HG03095 (cell line): ENCODE results near the gene RNF215.
"Not testable (repeated sequence)": the region's sequence is repeated elsewhere in the genome, so short reads cannot be mapped to it uniquely, and the experiment has no call there.

Source experiments
- ATAC-seq: cut with Tn5 transposase; IDR thresholded peaks from one replicate; pipeline ENCODE4 v1.9.1; 2021; ENCODE audit warnings: moderate library complexity; ENCODE audit not compliant: unreplicated experiment

The RNF215 gene

GRCh38 chr22:30365891-30366290 is 21.3 kb downstream of the RNF215 start:
- ATAC-seq = no peak

GRCh38 chr22:30362651-30363281 is 24.4 kb downstream of the RNF215 start:
- no peak for ATAC-seq

DNA sequence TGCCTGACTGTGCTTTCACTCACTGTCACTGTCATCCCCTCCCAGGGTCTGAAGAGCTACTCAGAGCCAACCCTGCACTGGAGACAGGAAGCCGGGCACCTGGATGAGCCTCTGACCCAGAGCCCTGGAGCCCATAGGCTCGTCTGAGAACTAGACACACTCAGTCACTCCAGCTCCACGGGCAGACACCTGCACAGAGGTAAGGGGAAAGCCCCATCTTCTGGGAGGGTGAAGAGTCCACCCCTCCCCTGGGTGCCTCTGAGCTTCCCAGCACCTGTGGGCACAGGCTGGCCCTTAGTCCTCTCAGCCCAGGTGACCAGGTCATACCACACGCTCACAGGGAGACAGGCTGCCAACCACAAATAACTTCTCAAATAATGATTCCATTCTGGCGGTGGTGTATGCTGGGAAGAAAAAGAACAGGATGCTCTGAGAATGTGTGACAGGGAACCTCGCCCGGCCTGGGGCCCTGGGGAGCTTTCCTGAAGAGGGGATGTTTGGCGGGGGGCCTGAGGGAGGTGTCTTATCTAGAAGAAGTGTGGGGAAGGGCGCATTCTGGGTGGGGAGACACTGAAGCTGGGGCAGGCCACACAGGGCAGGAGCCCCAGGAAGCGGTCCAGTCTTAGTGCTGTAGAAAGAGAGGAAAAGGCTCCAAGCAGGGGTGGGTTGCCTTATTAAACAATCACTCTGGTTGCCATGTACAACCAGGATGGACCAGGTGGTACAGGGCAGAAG is 25.1 kb downstream of the RNF215 start:
- ATAC-seq = no peak

DNA sequence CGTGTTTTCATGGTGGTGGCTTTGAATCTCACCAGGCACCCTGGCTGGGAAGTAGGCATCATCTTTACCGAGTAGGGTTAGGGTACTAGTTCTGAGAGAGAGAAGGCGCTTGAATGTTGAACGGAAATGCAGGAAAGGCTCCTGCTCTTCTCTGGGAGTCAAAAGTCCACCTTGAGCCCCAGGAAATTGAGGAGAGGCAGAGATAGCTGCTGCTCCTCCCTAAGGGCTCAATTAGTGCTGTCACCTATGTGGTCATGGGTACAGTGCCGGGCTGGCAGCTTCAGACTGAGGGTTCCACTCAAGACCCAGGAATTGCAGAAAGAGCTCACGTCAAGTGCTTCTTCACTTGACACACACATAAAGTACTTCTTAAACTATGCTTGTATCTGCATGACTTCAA is 28.7 kb downstream of the RNF215 start:
- ATAC-seq = no peak

- ATAC-seq = no peak
These were observed 29.5 kb downstream of the RNF215 start for GRCh38 chr22:30357650-30358215.

DNA sequence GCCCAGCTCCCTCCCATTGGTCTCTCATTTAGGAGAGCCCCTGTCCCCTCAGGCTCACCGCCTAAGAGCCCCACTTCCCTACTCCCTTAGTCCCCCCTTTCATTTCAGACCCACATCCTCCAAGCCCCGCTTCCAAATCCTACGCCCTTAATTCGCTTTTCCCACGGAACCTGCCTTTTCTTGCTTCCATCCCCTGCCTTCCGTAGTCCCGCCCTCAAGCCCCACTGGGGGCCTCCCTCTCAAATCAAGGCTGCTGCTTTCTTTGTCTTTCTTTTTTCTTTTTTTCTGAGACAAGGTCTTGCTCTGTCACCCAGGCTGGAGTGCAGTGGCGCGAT is 30.0 kb downstream of the RNF215 start:
- no peak for ATAC-seq

DNA sequence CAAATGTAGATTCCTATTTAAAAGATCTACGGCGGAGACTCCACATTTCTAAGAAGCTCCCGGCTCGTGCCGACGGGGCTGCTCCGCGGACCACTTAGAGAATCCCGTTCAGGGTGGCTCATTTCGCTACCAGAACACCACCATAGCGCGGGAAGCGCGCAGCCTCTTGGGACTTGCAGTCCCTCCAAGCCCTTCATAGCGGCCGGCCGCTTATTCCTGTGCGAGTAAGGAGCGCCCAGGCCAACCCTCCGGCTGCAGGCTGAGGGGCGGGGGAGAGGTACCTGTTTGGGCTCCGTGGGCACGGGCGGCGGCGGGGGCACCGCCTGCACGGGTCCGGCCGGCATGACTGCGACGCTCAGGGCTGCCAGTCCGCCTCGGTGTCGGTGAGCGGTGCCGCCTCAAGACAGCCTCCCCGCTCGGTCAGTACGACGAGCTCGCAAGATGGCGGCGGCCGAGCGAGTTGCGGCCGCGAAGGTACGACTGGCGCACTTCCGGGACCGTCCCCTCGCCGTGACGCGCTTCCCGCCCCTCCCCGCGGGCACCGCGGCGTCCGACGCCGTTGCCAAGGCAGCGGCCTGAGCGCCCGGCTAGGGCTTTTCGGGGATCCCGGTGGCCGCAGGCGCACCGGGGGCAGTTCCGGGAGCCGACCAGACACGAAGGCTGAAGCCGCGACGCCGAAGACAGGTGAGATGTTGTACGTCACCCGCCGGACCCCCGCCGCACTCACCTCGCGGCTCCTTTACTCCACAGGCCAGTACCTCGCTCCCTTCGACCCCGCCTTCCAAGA is 30.6 kb downstream of the RNF215 start, which contains the start of the genes CCDC157 and SF3A1:
CCDC157 (plus strand) TSS at position 559 of the 787 bp plus-strand sequence. CDS start 8,994 bp downstream, outside the sequence.
SF3A1 (minus strand) TSS at position 446 of the 787 bp plus-strand sequence; CDS start at position 344, 102 bp downstream.
- ATAC-seq = peak; percentile 88

- no peak for ATAC-seq
These were observed 32.6 kb downstream of the RNF215 start for GRCh38 chr22:30354644-30355043.

- no peak for ATAC-seq
These were observed 36.0 kb downstream of the RNF215 start for GRCh38 chr22:30351226-30351625.

GRCh38 chr22:30348809-30349208 is 38.4 kb downstream of the RNF215 start:
- ATAC-seq = no peak

DNA sequence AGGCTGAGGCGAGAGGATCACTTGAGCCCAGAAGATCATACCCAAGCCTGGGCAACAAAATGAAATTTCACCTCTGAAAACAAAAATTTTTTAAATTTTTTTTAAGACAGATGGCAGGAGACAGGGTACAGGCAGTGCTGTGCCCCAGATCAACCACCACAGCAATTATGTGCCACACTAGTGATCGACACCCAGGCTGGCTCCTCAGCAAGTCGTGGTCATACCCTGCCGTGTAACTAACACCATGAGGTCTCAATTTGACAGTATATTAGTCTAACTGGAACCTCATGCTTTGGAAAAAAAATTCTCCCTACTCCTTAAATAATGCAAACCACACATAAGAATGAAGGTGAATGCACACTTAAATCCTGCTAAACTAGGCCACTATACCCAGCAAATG is 38.8 kb downstream of the RNF215 start:
- no peak for ATAC-seq

GRCh38 chr22:30347255-30347892 is 39.8 kb downstream of the RNF215 start:
- ATAC-seq = no peak

DNA sequence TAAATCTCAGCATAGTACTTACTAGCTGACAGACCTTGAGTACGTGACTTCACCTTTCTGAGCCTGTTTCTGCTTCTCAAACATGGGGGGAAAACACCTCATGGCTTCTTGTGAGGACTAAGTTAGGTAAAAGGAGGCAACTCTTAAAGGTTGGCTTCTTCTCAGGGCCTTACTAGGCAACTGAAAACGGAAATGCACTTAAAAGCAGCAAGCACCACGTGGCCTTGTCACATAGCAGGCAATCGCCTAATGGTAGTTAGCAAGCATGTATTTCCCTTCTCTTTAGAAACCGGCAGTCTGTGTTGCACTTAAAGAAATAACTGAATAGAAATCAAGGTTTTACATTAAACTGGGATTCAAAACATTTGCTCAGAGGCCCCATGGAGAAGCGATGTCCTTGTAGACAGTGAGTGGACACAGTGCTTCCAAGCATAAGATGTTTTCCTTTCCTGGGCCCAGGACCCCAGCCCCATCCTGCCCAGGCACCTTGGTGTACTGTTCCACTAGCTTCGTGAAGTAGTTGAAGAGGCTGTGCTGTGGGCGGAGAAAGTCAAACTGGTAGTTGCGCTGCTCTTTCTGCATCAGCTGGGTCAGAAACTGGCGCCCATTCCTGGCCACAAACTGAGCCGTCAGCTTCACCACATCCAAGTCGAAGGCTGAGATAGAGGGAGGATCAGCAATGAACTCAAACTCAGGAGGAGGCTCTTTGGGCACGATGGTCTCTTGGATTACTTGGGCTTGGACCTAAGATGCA is 42.6 kb downstream of the RNF215 start:
- ATAC-seq = no peak

GRCh38 chr22:30340911-30341685 is 46.1 kb downstream of the RNF215 start:
- ATAC-seq = no peak

DNA sequence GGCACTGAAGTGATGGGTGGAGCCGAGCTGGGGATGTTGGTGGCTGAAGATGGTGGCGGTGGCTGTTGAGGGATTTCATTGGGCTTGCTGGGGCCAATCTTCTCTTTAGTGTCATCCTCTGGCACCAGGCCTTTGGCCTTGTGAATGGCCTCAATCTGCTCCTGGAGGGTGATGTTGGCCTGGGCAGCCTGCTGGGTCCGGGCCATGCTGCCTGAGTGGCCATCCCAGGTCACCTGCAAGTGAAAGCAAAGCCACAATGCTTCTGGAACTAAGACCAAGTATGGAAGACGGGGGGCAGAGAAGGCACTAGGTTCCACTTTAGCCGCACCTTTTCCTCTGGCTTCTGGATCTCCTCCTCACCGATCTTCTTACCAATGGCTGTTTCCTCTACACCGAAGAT is 48.4 kb downstream of the RNF215 start:
- ATAC-seq = no peak

DNA sequence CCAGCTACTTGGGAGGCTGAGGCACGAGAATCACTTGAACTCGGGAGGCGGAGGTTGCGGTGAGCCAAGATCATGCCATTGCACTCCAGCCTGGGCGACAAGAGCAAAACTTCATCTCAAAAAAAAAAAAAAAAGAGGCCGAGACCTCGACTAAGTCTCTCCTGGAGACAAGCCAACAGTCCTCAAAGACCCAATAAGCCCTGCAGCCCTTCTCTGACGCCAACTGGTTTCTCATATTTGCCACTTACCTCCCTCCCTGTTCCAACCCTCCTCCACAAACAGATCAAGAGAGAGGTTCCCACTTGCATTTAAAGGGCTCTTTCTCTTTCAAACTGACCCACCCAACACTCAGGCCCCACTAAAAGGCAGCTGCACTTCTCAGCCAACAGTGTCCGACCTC is 48.9 kb downstream of the RNF215 start:
- ATAC-seq = not testable (repeated sequence)

GRCh38 chr22:30337461-30337778 is 49.8 kb downstream of the RNF215 start:
- no peak for ATAC-seq

GRCh38 chr22:30336752-30337460 is 50.3 kb downstream of the RNF215 start:
- ATAC-seq = no peak

GRCh38 chr22:30335236-30335635 is 52.0 kb downstream of the RNF215 start:
- no peak for ATAC-seq
